Embryonic facial prominence (tissue), 1 donor: ENCODE results near the gene FCRL6.

ENCODE experiments used
- DNase-seq: peaks from one replicate; pipeline ENCODE4 v3.0.0-alpha.2; 2016; ENCODE audit errors: extremely low spot score

The FCRL6 gene

DNA sequence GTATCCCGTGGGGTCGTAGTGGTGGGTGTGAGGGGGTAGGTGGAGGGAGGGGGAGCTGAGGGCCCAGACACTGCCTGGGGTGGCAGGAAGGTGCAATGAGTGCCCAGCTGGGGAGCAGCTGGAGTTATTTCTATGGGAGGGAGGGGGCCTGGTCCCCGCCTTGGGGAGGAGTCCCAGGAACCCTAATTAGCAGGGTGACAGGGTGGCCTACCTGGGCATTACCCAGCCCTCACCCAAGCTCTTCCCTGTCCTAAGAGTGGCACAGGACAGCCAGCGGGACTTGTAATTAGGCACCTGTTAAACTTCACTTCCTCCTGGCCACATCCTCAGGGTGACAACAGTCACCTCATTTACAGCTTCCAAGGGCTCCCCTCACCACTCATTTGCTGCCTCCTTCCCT, 60.4 kb downstream of the FCRL6 start, which contains the start of gene VSIG8:
Gene VSIG8, minus strand, starts transcription at position 101 of the 400 bp plus-strand sequence. CDS start 136 bp downstream, outside the sequence.
- DNase-seq: no peak

DNA sequence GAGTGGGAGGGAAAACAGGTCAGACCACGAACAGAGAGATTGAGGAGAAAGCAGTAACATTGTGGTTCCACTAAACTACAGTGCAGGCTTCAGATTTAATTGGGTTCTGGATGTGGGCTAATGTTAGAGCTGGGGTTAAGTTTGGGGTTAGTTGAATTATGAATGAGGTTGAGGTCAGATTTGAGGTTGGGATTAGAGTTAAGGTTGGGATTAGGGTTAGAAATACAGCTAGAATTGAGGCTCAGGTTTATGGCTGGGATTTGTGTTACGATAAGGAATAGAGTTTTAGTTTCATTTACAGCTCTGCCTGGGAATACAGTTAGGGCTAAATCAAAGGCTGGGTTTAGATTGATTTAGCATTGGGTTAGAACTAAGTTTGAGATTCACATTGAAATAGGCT, 62.1 kb downstream of the FCRL6 start:
- DNase-seq: no peak
